ENCODE data around the gene FOXP2. TPM values are rescaled to one million over a fixed set of nuclear protein-coding genes. Genes with fewer than 3 reads are reported as not detected.

The FOXP2 gene
- total and polyA plus RNA-seq, 10 of the 15 experiments (the other 5 are each of a cell fraction or from before 2014, with no cell fraction given), result 0.99 to 2.5 (median 1.8) TPM

DNA sequence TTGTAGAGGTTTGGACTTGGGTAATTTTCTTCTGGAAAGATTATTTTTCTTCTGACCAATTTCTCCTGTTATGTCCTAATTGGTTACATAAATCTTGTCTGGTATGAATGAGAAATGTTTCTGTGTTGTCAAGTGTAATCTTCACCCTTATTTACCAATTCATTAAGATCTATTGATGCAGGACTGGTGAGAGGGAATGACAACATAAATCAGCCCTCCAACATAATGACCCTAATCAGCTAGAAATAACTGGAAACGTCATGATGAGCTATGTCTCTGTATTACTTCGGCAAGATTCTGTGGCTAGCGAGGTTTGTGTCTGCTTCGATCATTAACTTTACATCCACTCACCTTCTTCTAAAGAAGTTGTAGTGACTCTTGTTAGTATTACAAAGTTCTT, 3.5 kb downstream of the FOXP2 start:
- Histone ChIP-seq H3K9me3 (replicated peaks; ENCODE audit: control insufficient read depth, insufficient read depth, low read length) (no peaks in the 10 kb centered on the region), H3K36me3 (ENCODE audit: control insufficient read depth in 2 of 2, insufficient read depth in 2 of 2, low read length in 1 of 2) (no peaks in the 10 kb centered on the region), H4K20me1 (ENCODE audit: control insufficient read depth, insufficient read depth) (no peaks in the 10 kb centered on the region), H3K79me2 (ENCODE audit: control insufficient read depth, insufficient read depth, low read length) (no peaks in the 10 kb centered on the region), H3K4me3 (no peak overlapping the region), H2AFZ (ENCODE audit: control insufficient read depth, low read depth, low read length) (no peak overlapping the region), H3K27me3 (replicated peaks in 1 of 2; ENCODE audit: control insufficient read depth in 2 of 2, insufficient read depth in 2 of 2, low read length in 1 of 2) (no peaks in the 10 kb centered on the region; a peak in 2 of 4 replicates), H3K4me2 (ENCODE audit: control insufficient read depth, insufficient read depth) (no peak overlapping the region), H3K9ac (ENCODE audit: control insufficient read depth, insufficient read depth, low read length) (no peak overlapping the region), H3K27ac (ENCODE audit: control insufficient read depth, insufficient read depth) (no peak overlapping the region), H3K4me1 (ENCODE audit: control insufficient read depth, insufficient read depth, low read length) (no peaks in the 10 kb centered on the region)
- no peak for FAIRE-seq
- no TSS peak for BruUV-seq (replicated peaks)
- RAD21 ChIA-PET (ENCODE audit: unreplicated experiment), result interaction anchor here (0.9 kb wide), 1 partner anchor 16 kb away, joined by 3 read pairs; no protein-coding TSS in a partner anchor
- POLR2A ChIA-PET, result no interaction called here
- SMC1A ChIA-PET (ENCODE audit: uncharacterized antibody, unreplicated experiment), result no interaction called here
- in situ Hi-C loops (cut with MboI) (no loop called here), intact Hi-C loops (cut with micrococcal nuclease; ENCODE audit: unreplicated experiment) (no loop called here)
- WGBS (ENCODE audit: insufficient coverage, insufficient replicate concordance, low lambda C conversion rate, missing lambda C conversion rate), result 65% methylated on average over 4 of the region's 4 CpGs
- ATAC-seq, result no peak; the same call in 2 of the 3 replicates
- no peak for TF ChIP-seq PAX8 (IDR thresholded peaks at IDR 0.05)
- TF ChIP-seq CHD1 (IDR thresholded peaks at IDR 0.05; ENCODE audit: low read depth, low read length), result no peak
- no peak for TF ChIP-seq RBBP5 (conservative IDR thresholded peaks at IDR 0.05)
- no peak for TF ChIP-seq PKNOX1 (IDR thresholded peaks at IDR 0.05)
- TF ChIP-seq SMC3 (IDR thresholded peaks at IDR 0.05; ENCODE audit: borderline replicate concordance, low read length), result no peak
- no peak for TF ChIP-seq GABPA (IDR thresholded peaks at IDR 0.05; ENCODE audit: low read depth)
- TF ChIP-seq SIX5 (IDR thresholded peaks at IDR 0.05; ENCODE audit: low read depth, low read length, severe bottlenecking), result no peak
- no peak for TF ChIP-seq MAX (IDR thresholded peaks at IDR 0.05; ENCODE audit: low read depth, low read length)
- TF ChIP-seq HDAC6 (IDR thresholded peaks at IDR 0.05; ENCODE audit: unreplicated experiment), result no peak
- TF ChIP-seq KAT2A (conservative IDR thresholded peaks at IDR 0.05; ENCODE audit: control insufficient read depth, low read depth, low read length), result no peak
- no peak for DNase-seq (ENCODE audit: low read depth, low spot score)
- CTCF ChIA-PET, result interaction anchor here (2.5 kb wide), 1 partner anchor 9 kb away, joined by 13 read pairs; no protein-coding TSS in a partner anchor

Measured in GM12878 (cell line).